Stimulated activated naive CD4-positive, alpha-beta T cell (primary cell): ENCODE measurements around the gene RRP12.

ENCODE experiments used
- DNase-seq, 6 experiments: peaks; one replicate each; lab custom pipeline; 2025; lab: John Stamatoyannopoulos, UW

Gene RRP12

GRCh38 chr10:97335188-97335619 is 65.9 kb downstream of the RRP12 start:
- DNase-seq, result no peak

GRCh38 chr10:97334370-97335175 is 66.6 kb downstream of the RRP12 start, which contains the start of gene FRAT2:
Gene FRAT2 (minus strand): TSS chr10:97334729. CDS start chr10:97334572, 157 bp downstream.
- peak; percentile 79 to 99 (median 90) for DNase-seq

DNA sequence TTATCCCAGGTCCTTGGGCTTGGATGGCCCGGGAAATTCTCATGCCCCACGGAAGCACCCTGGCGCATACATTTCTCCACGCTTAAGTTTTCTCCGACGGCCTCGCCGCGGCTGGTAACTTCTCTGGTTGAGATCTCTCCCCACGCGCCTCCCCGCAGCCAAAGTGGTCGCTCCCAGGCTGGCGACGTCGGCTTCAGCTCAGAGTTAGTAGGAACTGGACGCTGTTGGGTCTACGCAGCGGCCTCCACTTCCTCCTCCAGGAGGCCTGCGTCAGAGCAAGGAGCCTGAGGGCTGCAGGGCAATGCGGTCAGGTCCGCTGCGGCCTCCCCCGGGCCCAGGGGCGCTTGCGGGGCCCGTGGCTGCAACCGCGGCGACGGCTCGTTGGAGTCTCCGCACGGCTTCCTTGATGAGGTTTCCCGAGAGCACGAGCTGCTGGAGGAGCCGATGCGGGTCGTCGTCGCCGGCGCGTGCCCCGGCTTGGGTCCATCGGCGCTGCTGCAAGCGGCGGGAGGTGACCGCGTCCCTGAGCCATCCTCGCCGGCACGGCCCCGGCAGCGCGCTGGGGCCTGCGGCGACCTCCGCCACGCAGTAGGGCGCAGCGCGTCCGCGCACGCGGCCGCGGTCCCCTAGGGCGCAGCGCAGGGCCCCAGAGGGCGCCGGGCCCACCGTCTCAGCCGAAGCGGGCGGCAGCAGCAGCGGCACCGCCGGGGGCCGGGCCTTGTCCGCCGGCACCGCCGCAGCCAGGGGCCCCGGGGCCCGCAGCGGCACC is 67.4 kb downstream of the RRP12 start:
- peak in 4 of 6 experiments; percentile 13 to 53 (median 40) for DNase-seq

DNA sequence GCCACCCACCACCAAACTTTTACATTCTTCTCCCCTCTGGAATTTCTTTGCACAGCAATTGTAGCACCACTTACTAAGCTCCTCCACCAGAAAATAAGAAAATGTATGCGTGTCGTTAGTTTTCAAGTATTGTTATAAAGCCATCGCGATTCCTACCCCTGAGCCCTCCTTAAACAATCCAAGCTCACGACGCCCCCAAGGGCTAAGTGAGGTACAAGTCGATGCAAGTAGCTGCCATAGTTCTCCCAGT is 67.9 kb downstream of the RRP12 start:
- DNase-seq, result peak in 1 of 6 experiments; percentile 51

GRCh38 chr10:97332591-97333350 is 68.4 kb downstream of the RRP12 start:
- DNase-seq, result no peak

- no peak for DNase-seq
Measured at GRCh38 chr10:97331153-97331703, 69.9 kb downstream of the RRP12 start.

- no peak for DNase-seq
Measured at GRCh38 chr10:97329766-97330165, 71.4 kb downstream of the RRP12 start.

GRCh38 chr10:97328646-97329453 is 72.3 kb downstream of the RRP12 start:
- DNase-seq, result no peak

DNA sequence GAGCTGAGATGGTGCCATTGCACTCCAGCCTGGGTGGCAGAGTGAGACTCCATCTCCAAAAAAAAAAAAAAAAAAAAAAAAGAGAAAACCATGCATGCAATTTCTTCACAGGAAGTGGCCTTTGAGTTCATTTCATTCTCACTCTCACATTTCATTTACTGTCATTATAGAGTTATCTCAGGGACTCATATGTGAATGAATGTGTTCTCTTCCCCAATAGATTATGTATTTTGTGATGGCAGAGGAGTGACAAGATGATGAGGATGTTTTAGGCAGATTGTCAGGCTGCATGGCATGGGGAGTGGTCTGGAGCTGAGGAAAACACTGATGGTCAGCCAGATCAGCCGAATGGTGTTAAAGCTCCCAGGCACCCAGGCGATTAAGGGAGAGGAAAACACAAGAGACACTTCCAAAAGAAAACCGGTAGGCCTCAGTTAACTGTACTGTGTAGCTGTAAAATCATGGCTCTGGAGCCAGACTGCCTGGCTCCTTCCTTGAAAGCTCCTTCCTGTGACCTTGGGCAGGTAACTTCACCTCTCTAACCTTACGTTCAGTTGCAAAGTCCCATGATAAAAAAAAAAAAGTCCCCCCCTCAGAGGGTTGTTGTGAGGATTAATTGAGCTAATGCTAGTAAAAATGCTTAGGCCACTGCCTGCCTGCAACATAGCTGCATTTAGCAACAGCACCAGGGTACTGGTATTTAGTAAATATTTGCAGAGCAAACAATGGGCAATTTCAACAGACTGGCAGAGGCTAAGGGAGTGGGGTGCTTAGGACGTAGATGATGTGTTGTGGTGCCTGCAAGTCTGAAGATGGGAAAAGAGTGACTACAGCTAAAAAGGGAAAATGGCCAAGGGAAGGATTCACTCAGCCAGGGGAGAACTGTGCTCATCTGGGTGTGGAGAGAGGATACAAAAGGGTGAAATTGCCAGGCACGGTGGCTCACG is 73.5 kb downstream of the RRP12 start:
- DNase-seq, result no peak

GRCh38 chr10:97325754-97326153 is 75.4 kb downstream of the RRP12 start:
- DNase-seq, result no peak

- DNase-seq, result no peak
Measured at GRCh38 chr10:97323501-97323900, 77.6 kb downstream of the RRP12 start.

- DNase-seq, result no peak
Measured at GRCh38 chr10:97321804-97322190, 79.3 kb downstream of the RRP12 start.

DNA sequence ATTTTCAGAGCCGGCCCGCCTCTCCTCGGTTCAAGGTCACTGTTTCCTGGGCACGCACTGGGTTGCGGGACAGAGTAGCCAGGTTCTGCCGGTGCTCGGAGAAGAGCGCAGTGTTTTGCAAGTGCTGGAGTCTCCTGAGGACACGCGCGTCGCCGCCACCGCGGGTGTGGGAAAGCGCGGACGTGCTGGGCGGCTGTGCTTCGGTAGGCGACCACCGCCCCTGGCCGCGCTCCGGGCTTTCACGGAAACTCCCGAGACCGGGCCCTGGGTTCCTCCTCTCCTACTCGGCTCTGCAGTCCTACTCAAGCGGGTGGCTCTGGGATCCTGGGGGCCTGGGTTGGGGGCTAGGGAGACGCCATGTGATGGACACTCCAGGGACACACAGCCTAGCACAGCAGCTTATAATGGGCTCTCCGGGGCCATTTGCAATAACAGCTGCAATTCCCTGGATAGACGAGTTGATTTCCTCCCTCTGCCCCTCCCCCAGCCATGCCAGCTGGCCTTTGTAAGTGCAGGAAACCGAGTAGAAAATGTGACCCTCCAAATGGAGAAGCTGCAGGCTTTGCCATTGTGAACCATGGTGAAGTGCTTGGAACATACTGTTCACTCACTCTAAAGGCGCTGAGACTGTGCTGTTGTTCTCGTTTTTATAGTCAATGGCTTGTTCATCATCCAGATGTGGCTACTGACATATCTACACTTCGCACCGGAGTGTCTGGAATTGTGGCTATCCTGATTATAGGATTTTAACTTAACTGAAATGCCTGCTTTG is 79.9 kb downstream of the RRP12 start:
- peak in 1 of 6 experiments; percentile 44 for DNase-seq

- peak in 3 of 6 experiments; percentile 22 to 75 (median 42) for DNase-seq
Measured at GRCh38 chr10:97320480-97321031, 80.6 kb downstream of the RRP12 start.

DNA sequence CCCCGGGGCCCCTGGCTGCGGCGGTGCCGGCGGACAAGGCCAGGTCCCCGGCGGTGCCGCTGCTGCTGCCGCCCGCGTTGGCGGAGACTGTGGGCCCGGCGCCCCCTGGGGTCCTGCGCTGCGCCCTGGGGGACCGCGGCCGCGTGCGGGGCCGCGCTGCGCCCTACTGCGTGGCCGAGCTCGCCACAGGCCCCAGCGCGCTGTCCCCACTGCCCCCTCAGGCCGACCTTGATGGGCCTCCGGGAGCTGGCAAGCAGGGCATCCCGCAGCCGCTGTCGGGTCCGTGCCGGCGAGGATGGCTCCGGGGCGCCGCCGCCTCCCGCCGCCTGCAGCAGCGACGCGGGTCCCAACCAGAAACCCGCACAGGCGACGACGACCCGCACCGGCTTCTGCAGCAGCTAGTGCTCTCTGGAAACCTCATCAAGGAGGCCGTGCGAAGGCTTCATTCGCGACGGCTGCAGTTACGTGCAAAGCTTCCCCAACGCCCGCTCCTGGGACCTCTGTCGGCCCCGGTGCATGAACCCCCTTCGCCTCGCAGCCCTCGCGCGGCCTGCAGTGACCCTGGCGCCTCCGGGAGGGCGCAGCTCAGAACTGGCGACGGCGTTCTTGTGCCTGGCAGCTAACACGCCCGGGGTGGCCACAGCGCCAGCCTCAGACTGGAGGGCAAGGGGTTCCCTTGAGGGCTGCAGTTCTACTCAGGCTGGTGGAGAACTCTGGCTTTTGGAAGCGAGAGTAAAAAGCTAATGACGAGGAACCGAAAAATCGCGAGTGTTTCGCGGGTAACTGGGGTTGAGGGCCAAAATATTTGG is 81.3 kb downstream of the RRP12 start:
- DNase-seq, result peak; percentile 44 to 76 (median 56)

DNA sequence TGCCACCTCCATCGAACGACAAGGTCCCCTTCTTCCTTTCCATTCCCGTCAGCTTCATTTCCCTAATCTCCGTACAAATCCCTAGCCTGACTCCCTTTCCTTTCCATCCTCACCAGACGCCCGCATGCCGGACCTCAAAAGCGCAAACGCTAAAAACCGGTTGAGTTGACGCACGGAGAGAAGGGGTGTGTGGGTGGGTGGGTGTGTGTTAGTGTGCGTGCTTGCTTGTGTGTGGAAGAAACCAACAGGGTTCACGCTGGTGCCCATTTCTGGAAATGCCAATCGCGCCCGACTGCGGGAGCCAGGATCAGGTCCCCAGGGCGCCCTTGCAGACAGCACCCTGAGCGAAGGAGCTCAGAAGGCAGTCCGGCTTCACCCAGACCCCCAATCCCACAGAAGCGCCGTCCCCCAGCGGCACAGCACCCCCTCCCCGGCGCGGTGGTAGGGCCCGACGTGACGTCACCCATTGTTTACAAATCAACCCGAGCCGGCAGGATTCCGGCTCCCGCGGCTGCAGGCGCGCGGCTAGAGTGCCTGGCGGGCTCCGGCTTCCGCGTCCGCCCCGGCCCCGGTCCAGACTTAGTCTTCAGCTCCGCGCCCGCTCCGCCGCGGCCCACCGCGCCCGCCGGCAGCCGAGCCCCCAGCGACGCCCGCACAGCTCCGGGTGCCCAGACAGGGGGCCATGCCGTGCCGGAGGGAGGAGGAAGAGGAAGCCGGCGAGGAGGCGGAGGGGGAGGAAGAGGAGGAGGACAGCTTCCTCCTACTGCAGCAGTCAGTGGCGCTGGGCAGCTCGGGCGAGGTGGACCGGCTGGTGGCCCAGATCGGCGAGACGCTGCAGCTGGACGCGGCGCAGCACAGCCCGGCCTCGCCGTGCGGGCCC is 82.1 kb downstream of the RRP12 start, which contains the start of gene FRAT1:
FRAT1 (plus strand) TSS at position 500 of the 880 bp plus-strand sequence; CDS start at position 683, 183 bp downstream.
- DNase-seq, result peak; percentile 84 to 98 (median 93)

GRCh38 chr10:97314671-97315070 is 86.5 kb downstream of the RRP12 start:
- DNase-seq, result no peak
